Right lobe of liver (tissue), 6 donors: ENCODE data around the gene BRSK2. TPM values are rescaled to one million over a fixed set of nuclear protein-coding genes. Genes with fewer than 3 reads are reported as not detected.

Experiments
- ATAC-seq, 4 donors: fragments of 200-7000 bp; cut with Tn5 transposase; one replicate each; pipeline ENCODE4 v1.9.1; 2020; ENCODE audit warnings: mild to moderate bottlenecking in 4 of 4, moderate library complexity in 4 of 4
- DNase-seq, 3 donors: peaks; one replicate each; pipeline ENCODE4 v3.0.0-alpha.2; 2020
- H3K27ac ChIP-seq, 3 donors: fragments of 200-600 bp; one replicate each; pipeline ENCODE4 v1.8.0; 2022
- H3K27me3 ChIP-seq, 2 donors: fragments of 200-600 bp; one replicate each; pipeline ENCODE4 v1.8.0; 2022
- H3K36me3 ChIP-seq, 4 donors: fragments of 200-600 bp; sonication (generic) in 1 of 4; one replicate each; pipeline versions ENCODE4 v1.5.1 to v1.8.0; 2017 to 2022; ENCODE audit warnings: control low read depth in 1 of 4
- H3K4me1 ChIP-seq, 4 donors: fragments of 200-600 bp; sonication (generic) in 1 of 4; one replicate each; pipeline versions ENCODE4 v1.5.1 to v1.8.0; 2017 to 2022; ENCODE audit warnings: control low read depth in 1 of 4
- H3K4me3 ChIP-seq, 3 donors: fragments of 200-600 bp; one replicate each; pipeline ENCODE4 v1.8.0; 2022
- H3K9me3 ChIP-seq, 4 donors: fragments of 200-600 bp; sonication (generic) in 1 of 4; one replicate each; pipeline versions ENCODE4 v1.5.1 to v1.8.0; 2017 to 2022; ENCODE audit warnings: control low read depth in 1 of 4
- POLR2A ChIP-seq: fragments of 450-650 bp; IDR thresholded peaks from one replicate; pipeline ENCODE4 v1.6.1; 2017; ENCODE audit warnings: antibody characterized with exemption, mild to moderate bottlenecking
- WGBS: methylation state at CpG from one replicate; pipeline ENCODE4 v1.1.6; 2018; ENCODE audit warnings: low coverage, low lambda C conversion rate; ENCODE audit not compliant: insufficient coverage; ENCODE audit errors: missing lambda C conversion rate; 5-methylcytosine and 5-hydroxymethylcytosine counted together
- intact Hi-C, 2 donors: fragments of 100-400 bp; cut with DNase I; formaldehyde crosslinking; loops; one replicate each; pipeline versions ENCODE4 v1.11.2 to v1.14.1; 2022
- total RNA-seq, 6 experiments: library from RNA; depleted of rRNA in 2 of 6; stranded (reverse); fragments of >200 nt in 2 of 6; fragmentation: NEBNext Ultra II Directional in 3 of 6; extraction: Animal tissue kit (Norgen Biotek cat#: 25700) in 3 of 6; gene quantifications; one replicate each; pipeline versions ENCODE4 v1.1.0 to v1.2.4, GENCODE V29; 2016 to 2023
- TF ChIP-seq, protein P1 (sequence below), 4 donors: fragments of 200-600 bp in 3 of 4; fragments of 450-650 bp in 1 of 4; IDR thresholded peaks; one replicate each; pipeline versions ENCODE4 v1.5.1 to v1.8.0; 2016 to 2022; ENCODE audit warnings: antibody characterized with exemption in 4 of 4, mild to moderate bottlenecking in 2 of 4
- donor health status: DM: no; HTN: yes; CAD: no.
- donor health status: DM: no; HTN: no; CAD: no.
- donor health status: DM: no; HTN: no; CAD: no.
- donor health status: DM: no; HTN: yes; CAD: no.
- donor health status: DM: no; HTN: yes; CAD: no.

BRSK2 gene
- total RNA-seq, 6 experiments from 2014 or later, result 0.12 to 0.49 TPM; not detected in 4

DNA sequence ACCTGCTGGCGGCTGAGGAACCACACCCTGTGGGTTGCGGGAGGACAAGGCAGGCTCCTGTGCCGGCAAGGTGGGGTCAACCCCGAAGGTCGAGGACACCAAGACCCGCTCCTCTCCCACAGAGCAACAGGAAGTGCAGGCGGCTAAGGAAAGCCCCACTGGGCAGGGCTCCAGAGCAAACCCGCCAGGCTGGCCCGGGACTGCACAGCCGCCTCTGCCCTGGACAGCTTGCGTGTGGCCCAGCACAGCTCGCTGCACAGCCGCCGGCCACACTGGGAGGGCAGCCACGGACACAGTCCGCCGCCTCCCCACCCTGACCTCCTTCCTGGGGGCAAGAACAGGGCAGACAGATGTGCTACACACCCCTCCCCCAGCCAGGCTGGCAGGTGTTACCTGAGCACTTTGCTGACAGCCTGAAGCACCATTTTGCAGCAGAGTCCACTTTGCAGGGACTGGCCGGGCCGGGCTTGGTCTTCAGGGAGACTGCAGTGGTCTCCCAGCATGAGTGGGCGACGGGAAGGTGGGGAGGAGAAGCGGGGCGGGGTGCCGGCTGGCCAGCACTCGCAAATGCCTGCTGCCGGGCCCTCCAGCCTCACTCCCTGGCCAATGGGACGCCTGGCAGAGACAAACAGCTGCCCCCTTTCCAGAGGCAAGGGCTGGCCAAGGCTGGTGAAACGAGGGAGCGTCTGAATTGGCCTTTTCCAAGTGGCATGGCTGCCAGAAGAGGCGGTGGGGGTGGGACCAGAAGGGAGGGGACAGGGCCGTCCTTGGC is 96.5 kb downstream of the BRSK2 start, which contains the start of gene MOB2:
MOB2 (minus strand) TSS at position 726 of the 772 bp plus-strand sequence; CDS start at position 503, 223 bp downstream.
- Histone ChIP-seq H3K36me3 (no peaks in the 10 kb centered on the region), H3K9me3 (no peaks in the 10 kb centered on the region), H3K4me1 (peaks cover 0 to 2% (median 0%) of the 10 kb centered on the region in 4 donors), H3K27me3 (no peaks in the 10 kb centered on the region), H3K4me3 (no peak within 1 kb of the TSS), H3K27ac (no peak within 1 kb of the TSS)
- WGBS, result 60% methylated on average over 1 of the region's 31 CpGs
- peak; percentile 38 to 62 (median 50) for ATAC-seq
- no peak for TF ChIP-seq POLR2A
- TF ChIP-seq, protein P1, sequence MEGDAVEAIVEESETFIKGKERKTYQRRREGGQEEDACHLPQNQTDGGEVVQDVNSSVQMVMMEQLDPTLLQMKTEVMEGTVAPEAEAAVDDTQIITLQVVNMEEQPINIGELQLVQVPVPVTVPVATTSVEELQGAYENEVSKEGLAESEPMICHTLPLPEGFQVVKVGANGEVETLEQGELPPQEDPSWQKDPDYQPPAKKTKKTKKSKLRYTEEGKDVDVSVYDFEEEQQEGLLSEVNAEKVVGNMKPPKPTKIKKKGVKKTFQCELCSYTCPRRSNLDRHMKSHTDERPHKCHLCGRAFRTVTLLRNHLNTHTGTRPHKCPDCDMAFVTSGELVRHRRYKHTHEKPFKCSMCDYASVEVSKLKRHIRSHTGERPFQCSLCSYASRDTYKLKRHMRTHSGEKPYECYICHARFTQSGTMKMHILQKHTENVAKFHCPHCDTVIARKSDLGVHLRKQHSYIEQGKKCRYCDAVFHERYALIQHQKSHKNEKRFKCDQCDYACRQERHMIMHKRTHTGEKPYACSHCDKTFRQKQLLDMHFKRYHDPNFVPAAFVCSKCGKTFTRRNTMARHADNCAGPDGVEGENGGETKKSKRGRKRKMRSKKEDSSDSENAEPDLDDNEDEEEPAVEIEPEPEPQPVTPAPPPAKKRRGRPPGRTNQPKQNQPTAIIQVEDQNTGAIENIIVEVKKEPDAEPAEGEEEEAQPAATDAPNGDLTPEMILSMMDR (IDR thresholded peaks at IDR 0.05), result peak in 1 of 4 donors; percentile 10
- peak in 2 of 3 donors; percentile 42 to 58 for DNase-seq
- intact Hi-C loops, result no loop called here

DNA sequence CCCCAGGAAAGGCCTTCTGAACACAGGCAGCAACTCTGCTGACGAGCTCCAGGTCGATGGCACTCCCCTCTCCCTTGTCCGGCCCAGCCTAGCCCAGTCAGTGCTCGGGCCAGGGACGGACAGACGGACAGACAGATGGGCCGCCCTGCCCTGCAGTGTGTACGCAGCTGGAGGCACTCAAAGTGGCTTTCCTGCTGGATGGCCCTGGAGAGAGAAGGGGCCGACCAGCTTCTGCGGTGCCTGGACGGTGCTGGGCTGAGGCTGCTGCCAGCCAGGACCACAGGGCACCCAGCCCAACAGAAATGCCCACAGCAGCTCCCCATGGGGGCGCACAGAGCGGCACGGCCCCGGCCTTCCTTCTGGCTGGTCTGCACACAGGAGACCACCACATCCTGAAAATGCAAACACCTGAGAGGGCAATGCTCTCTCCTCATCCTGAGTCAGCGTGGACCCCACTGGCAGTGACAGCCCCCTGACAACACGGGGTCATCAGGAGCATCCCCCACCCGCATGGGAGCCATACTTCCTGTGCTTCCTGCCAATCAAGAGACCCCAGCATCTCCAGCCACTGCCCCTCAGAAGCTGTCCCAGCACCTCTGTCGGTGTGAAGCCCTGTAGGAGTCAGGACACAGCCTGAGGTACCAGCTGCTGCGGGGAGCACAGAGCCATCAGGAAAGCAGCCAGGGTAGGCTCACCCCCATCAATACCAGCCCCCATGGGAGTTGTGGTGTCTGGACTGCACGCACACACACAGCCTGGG is 97.5 kb downstream of the BRSK2 start:
- intact Hi-C loops, result no loop called here
- Histone ChIP-seq H3K9me3 (no peaks in the 10 kb centered on the region), H3K4me3 (no peak overlapping the region), H3K27me3 (no peaks in the 10 kb centered on the region), H3K27ac (no peak overlapping the region), H3K4me1 (peaks cover 0 to 2% (median 0%) of the 10 kb centered on the region in 4 donors), H3K36me3 (no peaks in the 10 kb centered on the region)
- TF ChIP-seq, protein P1 (IDR thresholded peaks at IDR 0.05), result no peak
- no peak for TF ChIP-seq POLR2A
- no peak for ATAC-seq
- no CpG with 5 or more reads among the region's 21 CpGs for WGBS
- peak in 2 of 3 donors; percentile 16 to 48 for DNase-seq

DNA sequence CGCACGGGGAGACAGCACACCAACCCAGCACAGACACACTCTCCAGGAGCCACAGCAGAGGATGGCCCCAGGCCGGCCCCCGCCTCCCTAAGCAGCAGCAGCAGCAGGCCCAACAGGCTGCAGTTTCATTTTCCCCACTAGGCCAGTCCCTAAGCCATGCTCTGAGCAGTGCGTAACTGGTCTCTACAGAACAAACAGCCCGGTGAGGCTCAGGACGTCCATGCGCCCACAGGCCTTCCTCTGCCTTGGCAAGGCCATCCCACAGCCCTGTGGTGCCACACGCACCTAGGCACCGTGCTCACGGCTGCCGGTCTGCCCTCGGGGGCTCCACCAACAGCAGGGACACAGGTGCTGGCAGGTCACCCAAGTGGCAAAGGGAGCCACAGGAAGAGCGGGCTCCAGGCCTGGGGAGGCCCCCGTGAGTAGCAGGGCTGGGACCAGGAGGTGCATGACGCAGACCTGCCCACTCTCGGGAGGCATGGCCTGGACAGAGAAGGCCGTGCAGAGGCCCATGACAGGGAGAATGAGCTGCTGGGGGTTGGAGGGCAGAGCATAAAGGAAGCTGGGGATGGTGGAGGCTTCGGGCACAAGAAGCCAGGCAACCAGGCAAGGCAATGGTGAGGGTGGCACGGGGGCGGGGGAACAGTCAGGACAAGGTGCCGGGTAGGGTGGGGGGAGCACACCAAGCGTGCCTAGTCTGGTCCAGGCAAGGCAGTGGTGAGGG is 98.3 kb downstream of the BRSK2 start:
- peaks cover 0 to 2% (median 0%) of the 10 kb centered on the region in 4 donors for H3K4me1 ChIP-seq
- ATAC-seq, result peak in 1 of 4 donors; percentile 3
- no peak for TF ChIP-seq POLR2A
- TF ChIP-seq, protein P1 (IDR thresholded peaks at IDR 0.05), result no peak
- no peaks in the 10 kb centered on the region for H3K27me3 ChIP-seq
- no peaks in the 10 kb centered on the region for H3K9me3 ChIP-seq
- intact Hi-C loops, result no loop called here
- DNase-seq, result peak in 2 of 3 donors; percentile 16 to 44
- 90% methylated on average over 4 of the region's 23 CpGs for WGBS
- H3K4me3 ChIP-seq, result no peak overlapping the region
- no peak overlapping the region for H3K27ac ChIP-seq
- no peaks in the 10 kb centered on the region for H3K36me3 ChIP-seq

DNA sequence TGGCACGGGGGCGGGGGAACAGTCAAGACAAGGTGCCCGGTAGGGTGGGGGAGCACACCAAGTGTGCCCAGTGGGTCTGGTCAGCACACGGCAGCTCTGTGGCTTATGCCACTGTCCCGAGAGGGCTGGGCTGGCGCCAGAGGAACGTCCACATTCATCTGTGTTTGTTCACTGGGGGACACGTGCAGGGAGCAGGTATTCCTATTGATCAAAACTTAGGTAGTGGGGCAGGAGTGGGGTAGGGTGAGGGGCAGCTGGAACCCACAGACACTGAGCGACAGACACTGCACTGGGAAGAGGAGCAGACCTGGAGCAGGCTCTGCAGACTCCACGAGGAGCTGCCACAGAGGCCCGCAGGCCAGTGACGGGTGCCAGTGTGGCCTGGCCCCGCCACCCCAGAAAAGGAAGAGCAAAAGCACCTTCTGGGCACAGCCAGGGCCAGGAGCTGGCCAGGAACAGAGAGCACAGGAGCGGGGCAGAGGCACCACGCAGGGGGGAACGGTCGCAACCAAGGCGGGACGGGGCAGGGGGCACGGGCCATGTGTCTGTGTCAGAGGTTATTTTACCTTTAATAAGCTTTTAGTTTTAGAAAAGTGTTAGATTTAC is 98.9 kb downstream of the BRSK2 start:
- DNase-seq, result peak in 2 of 3 donors; percentile 33 to 38
- Histone ChIP-seq H3K36me3 (no peaks in the 10 kb centered on the region), H3K4me3 (no peak overlapping the region), H3K27ac (no peak overlapping the region), H3K27me3 (no peaks in the 10 kb centered on the region), H3K4me1 (peaks cover 0 to 2% (median 0%) of the 10 kb centered on the region in 4 donors), H3K9me3 (no peaks in the 10 kb centered on the region)
- no peak for TF ChIP-seq POLR2A
- TF ChIP-seq, protein P1 (IDR thresholded peaks at IDR 0.05), result no peak
- 100% methylated on average over 2 of the region's 20 CpGs for WGBS
- ATAC-seq, result peak; percentile 5 to 38 (median 24)
- intact Hi-C loops, result no loop called here
